HepG2 (cell line): ENCODE results near the gene EHBP1. TPM values are rescaled to one million over a fixed set of nuclear protein-coding genes. Genes with fewer than 3 reads are reported as not detected.

Source experiments
- ATF7 ChIP-seq, 2 experiments: fragments of 450-650 bp in 1 of 2; sonication (generic) in 1 of 2; formaldehyde crosslinking in 1 of 2; IDR thresholded peaks; 2 replicates each; pipeline versions ENCODE4 v1.4.0 to v1.6.1; 2016 to 2020; ENCODE audit warnings: antibody characterized with exemption in 1 of 2, mild to moderate bottlenecking in 1 of 2, missing genetic modification reagents in 1 of 2
- CENPBD1 ChIP-seq: sonication (generic); formaldehyde crosslinking; IDR thresholded peaks from 2 replicates; pipeline ENCODE4 v1.8.0; 2022; ENCODE audit warnings: missing genetic modification reagents, low read depth, mild to moderate bottlenecking, borderline replicate concordance
- IKZF1 ChIP-seq: fragments of 450-650 bp; IDR thresholded peaks from 2 replicates; pipeline ENCODE4 v1.7.1; 2016
- KDM1A ChIP-seq: IDR thresholded peaks from 2 replicates; pipeline ENCODE4 v1.6.1; 2016; ENCODE audit warnings: missing compliant biosample characterization
- KDM5B ChIP-seq: sonication (generic); formaldehyde crosslinking; IDR thresholded peaks from 2 replicates; pipeline ENCODE4 v1.4.0; 2020; ENCODE audit warnings: missing genetic modification reagents, mild to moderate bottlenecking, borderline replicate concordance
- MXD4 ChIP-seq: IDR thresholded peaks from 2 replicates; pipeline ENCODE4 v1.6.1; 2016; ENCODE audit warnings: mild to moderate bottlenecking, missing biosample characterization, missing genetic modification reagents
- NKX3-1 ChIP-seq: sonication (generic); formaldehyde crosslinking; IDR thresholded peaks from 2 replicates; pipeline ENCODE4 v1.5.0; 2020; ENCODE audit warnings: missing genetic modification reagents
- PBX2 ChIP-seq: IDR thresholded peaks from 2 replicates; pipeline ENCODE4 v1.6.1; 2016; ENCODE audit warnings: control low read depth
- SAFB2 ChIP-seq: sonication (generic); formaldehyde crosslinking; IDR thresholded peaks from 2 replicates; pipeline ENCODE4 v1.5.1; 2020; ENCODE audit warnings: missing genetic modification reagents, low read depth, mild to moderate bottlenecking, borderline replicate concordance
- SIX4 ChIP-seq: sonication (generic); formaldehyde crosslinking; IDR thresholded peaks from 2 replicates; pipeline ENCODE4 v1.4.0; 2020; ENCODE audit warnings: missing genetic modification reagents
- SRSF4 ChIP-seq: fragments of 200-400 bp; formaldehyde crosslinking; IDR thresholded peaks from one replicate; pipeline ENCODE4 v1.6.1; 2018; ENCODE audit warnings: mild to moderate bottlenecking, low read depth, low read length, moderate library complexity; ENCODE audit not compliant: poor library complexity, severe bottlenecking
- TAF1 ChIP-seq: sonication (generic); formaldehyde crosslinking; IDR thresholded peaks from 2 replicates; pipeline ENCODE4 v1.4.0; 2020; ENCODE audit warnings: missing genetic modification reagents
- ZNF17 ChIP-seq: sonication (generic); formaldehyde crosslinking; IDR thresholded peaks from 2 replicates; pipeline ENCODE4 v1.5.0; 2020; ENCODE audit warnings: mild to moderate bottlenecking, missing genetic modification reagents
- ZNF546 ChIP-seq: sonication (generic); formaldehyde crosslinking; conservative IDR thresholded peaks from 2 replicates; pipeline ENCODE4 v1.8.1; 2023; ENCODE audit warnings: mild to moderate bottlenecking, missing genetic modification reagents
- ZNF703 ChIP-seq: sonication (generic); formaldehyde crosslinking; IDR thresholded peaks from 2 replicates; pipeline ENCODE4 v1.5.1; 2020; ENCODE audit warnings: missing genetic modification reagents, mild to moderate bottlenecking, moderate library complexity, borderline replicate concordance
- ZNF704 ChIP-seq: sonication (generic); formaldehyde crosslinking; IDR thresholded peaks from 2 replicates; pipeline ENCODE4 v1.8.1; 2023; ENCODE audit warnings: mild to moderate bottlenecking, inconsistent platforms, moderate library complexity, missing genetic modification reagents, borderline replicate concordance
- polyA plus RNA-seq, 8 experiments: library from polyadenylated mRNA; depleted of rRNA in 3 of 8; stranded (reverse) in 7 of 8; unstranded in 1 of 8; fragments of >200 nt; fragmentation: Illumina TruSeq in 4 of 8; extraction: Trizol in 4 of 8; gene quantifications; 2 replicates each; pipeline versions ENCODE4 v1.2.1 to v1.2.3, GENCODE V29; 2011 to 2016; ENCODE audit warnings: low read depth in 4 of 8, missing spikeins in 1 of 8, mixed read lengths in 1 of 8; ENCODE audit not compliant: insufficient read depth in 1 of 8
- total RNA-seq, 5 experiments: library from RNA; depleted of rRNA; stranded (reverse); fragments of >200 nt; fragmentation: Illumina TruSeq; extraction: Trizol; gene quantifications; 2 replicates each; pipeline ENCODE4 v1.2.3, GENCODE V29; 2016; ENCODE audit warnings: low read depth in 1 of 5
- TF ChIP-seq, protein P1 (sequence below): sonication (generic); formaldehyde crosslinking; conservative IDR thresholded peaks from 2 replicates; pipeline ENCODE4 v1.8.0; 2022; ENCODE audit warnings: low read depth, missing genetic modification reagents
- TF ChIP-seq, protein P2 (sequence below): sonication (generic); formaldehyde crosslinking; IDR thresholded peaks from 2 replicates; pipeline ENCODE4 v1.5.0; 2020; ENCODE audit warnings: missing genetic modification reagents
- TF ChIP-seq, protein P3 (sequence below): sonication (generic); formaldehyde crosslinking; IDR thresholded peaks from 2 replicates; pipeline ENCODE4 v1.4.0; 2020; ENCODE audit warnings: missing genetic modification reagents

The EHBP1 gene
- total and polyA plus RNA-seq, 2 of the 13 experiments (the other 11 are each of a cell fraction or from before 2014, with no cell fraction given) = 93.5 to 146 TPM

DNA sequence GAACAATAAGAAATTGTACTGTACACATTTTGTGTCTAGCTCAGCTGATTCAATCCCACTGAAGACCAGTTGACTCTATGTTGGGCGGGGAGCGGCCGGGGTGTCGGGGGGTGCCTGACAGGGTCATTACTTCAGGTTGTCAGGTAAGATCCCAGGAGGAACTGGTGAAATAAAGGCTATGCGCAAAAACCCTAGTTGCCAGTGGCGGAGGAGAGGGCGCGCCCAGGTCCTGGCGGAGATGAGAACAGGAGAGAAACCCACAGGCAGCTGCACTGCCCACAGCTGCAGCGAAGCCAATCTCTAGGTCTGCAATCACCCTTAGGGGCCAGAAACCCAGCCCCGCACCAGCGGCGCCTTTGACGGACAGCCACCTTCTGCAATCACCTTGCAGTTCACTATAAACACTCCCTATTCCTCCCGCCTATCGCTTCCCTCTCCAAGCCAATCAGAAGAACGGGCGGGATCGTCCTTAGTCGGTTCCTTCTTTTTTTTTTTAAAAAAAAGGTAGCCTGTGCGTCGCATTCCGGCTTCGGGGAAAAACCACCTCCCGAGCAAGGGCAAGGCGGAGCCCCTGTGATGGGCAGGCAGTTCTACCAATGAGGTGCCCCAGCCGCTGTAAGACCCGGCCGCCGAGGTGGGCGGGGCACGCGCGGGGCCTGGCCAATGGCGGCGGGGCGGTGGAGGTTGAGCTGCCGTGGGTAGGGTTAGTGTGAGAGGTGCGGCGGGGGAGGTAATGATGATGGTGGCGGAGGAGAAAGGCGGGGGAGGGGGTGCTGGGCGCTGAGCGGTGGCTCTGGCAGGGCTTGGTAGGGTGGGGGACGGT is at the start of gene EHBP1 (continued):
- TF ChIP-seq, protein P1, sequence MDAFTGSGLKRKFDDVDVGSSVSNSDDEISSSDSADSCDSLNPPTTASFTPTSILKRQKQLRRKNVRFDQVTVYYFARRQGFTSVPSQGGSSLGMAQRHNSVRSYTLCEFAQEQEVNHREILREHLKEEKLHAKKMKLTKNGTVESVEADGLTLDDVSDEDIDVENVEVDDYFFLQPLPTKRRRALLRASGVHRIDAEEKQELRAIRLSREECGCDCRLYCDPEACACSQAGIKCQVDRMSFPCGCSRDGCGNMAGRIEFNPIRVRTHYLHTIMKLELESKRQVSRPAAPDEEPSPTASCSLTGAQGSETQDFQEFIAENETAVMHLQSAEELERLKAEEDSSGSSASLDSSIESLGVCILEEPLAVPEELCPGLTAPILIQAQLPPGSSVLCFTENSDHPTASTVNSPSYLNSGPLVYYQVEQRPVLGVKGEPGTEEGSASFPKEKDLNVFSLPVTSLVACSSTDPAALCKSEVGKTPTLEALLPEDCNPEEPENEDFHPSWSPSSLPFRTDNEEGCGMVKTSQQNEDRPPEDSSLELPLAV = no peak
- peak; percentile 77 for TF ChIP-seq KDM5B (CRISPR knock-in tag)
- peak; percentile 95 for TF ChIP-seq CENPBD1 (CRISPR knock-in tag)
- TF ChIP-seq SIX4 (CRISPR knock-in tag) = peak; percentile 63; the same call in 1 of the 2 replicates
- TF ChIP-seq, protein P2, sequence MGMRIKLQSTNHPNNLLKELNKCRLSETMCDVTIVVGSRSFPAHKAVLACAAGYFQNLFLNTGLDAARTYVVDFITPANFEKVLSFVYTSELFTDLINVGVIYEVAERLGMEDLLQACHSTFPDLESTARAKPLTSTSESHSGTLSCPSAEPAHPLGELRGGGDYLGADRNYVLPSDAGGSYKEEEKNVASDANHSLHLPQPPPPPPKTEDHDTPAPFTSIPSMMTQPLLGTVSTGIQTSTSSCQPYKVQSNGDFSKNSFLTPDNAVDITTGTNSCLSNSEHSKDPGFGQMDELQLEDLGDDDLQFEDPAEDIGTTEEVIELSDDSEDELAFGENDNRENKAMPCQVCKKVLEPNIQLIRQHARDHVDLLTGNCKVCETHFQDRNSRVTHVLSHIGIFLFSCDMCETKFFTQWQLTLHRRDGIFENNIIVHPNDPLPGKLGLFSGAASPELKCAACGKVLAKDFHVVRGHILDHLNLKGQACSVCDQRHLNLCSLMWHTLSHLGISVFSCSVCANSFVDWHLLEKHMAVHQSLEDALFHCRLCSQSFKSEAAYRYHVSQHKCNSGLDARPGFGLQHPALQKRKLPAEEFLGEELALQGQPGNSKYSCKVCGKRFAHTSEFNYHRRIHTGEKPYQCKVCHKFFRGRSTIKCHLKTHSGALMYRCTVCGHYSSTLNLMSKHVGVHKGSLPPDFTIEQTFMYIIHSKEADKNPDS (CRISPR knock-in tag) = no peak
- peak; percentile 66; the same call in 1 of the 2 replicates for TF ChIP-seq SAFB2 (CRISPR knock-in tag)
- TF ChIP-seq ZNF704 (CRISPR knock-in tag) = no peak; the same call in 1 of the 2 replicates
- peak; percentile 71 for TF ChIP-seq TAF1 (CRISPR knock-in tag)
- TF ChIP-seq IKZF1 = no peak
- TF ChIP-seq, protein P3, sequence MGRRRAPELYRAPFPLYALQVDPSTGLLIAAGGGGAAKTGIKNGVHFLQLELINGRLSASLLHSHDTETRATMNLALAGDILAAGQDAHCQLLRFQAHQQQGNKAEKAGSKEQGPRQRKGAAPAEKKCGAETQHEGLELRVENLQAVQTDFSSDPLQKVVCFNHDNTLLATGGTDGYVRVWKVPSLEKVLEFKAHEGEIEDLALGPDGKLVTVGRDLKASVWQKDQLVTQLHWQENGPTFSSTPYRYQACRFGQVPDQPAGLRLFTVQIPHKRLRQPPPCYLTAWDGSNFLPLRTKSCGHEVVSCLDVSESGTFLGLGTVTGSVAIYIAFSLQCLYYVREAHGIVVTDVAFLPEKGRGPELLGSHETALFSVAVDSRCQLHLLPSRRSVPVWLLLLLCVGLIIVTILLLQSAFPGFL (CRISPR knock-in tag) = no peak
- no peak for TF ChIP-seq SRSF4
- no peak for TF ChIP-seq KDM1A (CRISPR knock-in tag)
- TF ChIP-seq MXD4 (CRISPR knock-in tag) = no peak
- no peak for TF ChIP-seq ZNF546
- TF ChIP-seq NKX3-1 (CRISPR knock-in tag) = no peak
- peak; percentile 98 for TF ChIP-seq PBX2 (CRISPR knock-in tag)
- no peak for TF ChIP-seq ATF7 (IDR thresholded peaks at IDR 0.05)
- TF ChIP-seq ATF7 (CRISPR knock-in tag; IDR thresholded peaks at IDR 0.05) = no peak
- TF ChIP-seq ZNF703 (CRISPR knock-in tag) = peak; percentile 81; the same call in 1 of the 2 replicates
- no peak for TF ChIP-seq ZNF17 (CRISPR knock-in tag)
